Nephron progenitor cell (in vitro differentiated cells): Measurements from ENCODE around the gene RGL1.
"Not testable (repeated sequence)": the region's sequence is repeated elsewhere in the genome, so short reads cannot be mapped to it uniquely, and the experiment has no call there.

ENCODE experiments used
- DNase-seq: peaks from one replicate; pipeline ENCODE4 v3.0.0; 2021
- H3K27ac Mint-ChIP-seq: 2 replicates; pipeline ENCODE4 v1.8.0; 2021; ENCODE audit warnings: mild to moderate bottlenecking, moderate library complexity, mixed read lengths
- H3K27me3 Mint-ChIP-seq: 2 replicates; pipeline ENCODE4 v1.8.0; 2021; ENCODE audit warnings: mild to moderate bottlenecking, low read depth, mixed read lengths; ENCODE audit not compliant: poor library complexity
- H3K36me3 Mint-ChIP-seq: 2 replicates; pipeline ENCODE4 v1.8.0; 2021; ENCODE audit warnings: low read depth, mixed read lengths
- H3K4me1 Mint-ChIP-seq: 2 replicates; pipeline ENCODE4 v1.8.0; 2021; ENCODE audit warnings: mixed read lengths
- H3K4me3 Mint-ChIP-seq: 2 replicates; pipeline ENCODE4 v1.8.0; 2021; ENCODE audit warnings: mild to moderate bottlenecking, moderate library complexity, mixed read lengths
- H3K9me3 Mint-ChIP-seq: 2 replicates; pipeline ENCODE4 v1.8.0; 2021; ENCODE audit warnings: mild to moderate bottlenecking, moderate library complexity, mixed read lengths
- CTCF ChIP-seq: fragments of 200-600 bp; sonication (generic); IDR thresholded peaks from 2 replicates; pipeline ENCODE4 v1.5.0; 2021; ENCODE audit warnings: antibody characterized with exemption

RGL1 gene

GRCh38 chr1:183804916-183805841, at the start of gene RGL1:
TSS of gene RGL1 (plus strand) at chr1:183805120. CDS start at chr1:183805298, 178 bp downstream.
- H3K4me3 Mint-ChIP-seq: peak within 1 kb of the TSS; percentile 94
- H3K27me3 Mint-ChIP-seq: peaks cover 3% of the 10 kb centered on the region
- H3K4me1 Mint-ChIP-seq: peaks cover 36% of the 10 kb centered on the region
- peaks cover 20% of the 10 kb centered on the region for H3K9me3 Mint-ChIP-seq
- H3K27ac Mint-ChIP-seq: peak within 1 kb of the TSS; percentile 76
- TF ChIP-seq CTCF: no peak
- H3K36me3 Mint-ChIP-seq: peaks cover 21% of the 10 kb centered on the region
- peak; percentile 71 for DNase-seq

- Mint-ChIP-seq H3K4me3 (no peak overlapping the region), H3K9me3 (peaks cover 27% of the 10 kb centered on the region), H3K4me1 (no peaks in the 10 kb centered on the region), H3K27ac (no peak overlapping the region), H3K36me3 (peaks cover 6% of the 10 kb centered on the region), H3K27me3 (no peaks in the 10 kb centered on the region)
- no peak for TF ChIP-seq CTCF
- no peak for DNase-seq
These were observed 48.6 kb upstream of the RGL1 start for GRCh38 chr1:183756326-183756725.

GRCh38 chr1:183757061-183757460, 47.9 kb upstream of the RGL1 start:
- Mint-ChIP-seq H3K9me3 (peaks cover 21% of the 10 kb centered on the region), H3K27ac (no peak overlapping the region), H3K4me3 (no peak overlapping the region), H3K27me3 (no peaks in the 10 kb centered on the region), H3K36me3 (peaks cover 6% of the 10 kb centered on the region), H3K4me1 (no peaks in the 10 kb centered on the region)
- DNase-seq: no peak
- TF ChIP-seq CTCF: no peak

GRCh38 chr1:183758913-183759312, 46.0 kb upstream of the RGL1 start:
- no peaks in the 10 kb centered on the region for H3K4me1 Mint-ChIP-seq
- peaks cover 2% of the 10 kb centered on the region for H3K36me3 Mint-ChIP-seq
- no peaks in the 10 kb centered on the region for H3K27me3 Mint-ChIP-seq
- TF ChIP-seq CTCF: no peak
- DNase-seq: no peak
- H3K4me3 Mint-ChIP-seq: no peak overlapping the region
- H3K9me3 Mint-ChIP-seq: peaks cover 20% of the 10 kb centered on the region
- H3K27ac Mint-ChIP-seq: peak overlapping the region; percentile 44

GRCh38 chr1:183760661-183761060, 44.3 kb upstream of the RGL1 start:
- H3K4me1 Mint-ChIP-seq: no peaks in the 10 kb centered on the region
- TF ChIP-seq CTCF: no peak
- no peak overlapping the region for H3K4me3 Mint-ChIP-seq
- H3K27ac Mint-ChIP-seq: no peak overlapping the region
- no peak for DNase-seq
- peaks cover 6% of the 10 kb centered on the region for H3K36me3 Mint-ChIP-seq
- H3K9me3 Mint-ChIP-seq: peaks cover 36% of the 10 kb centered on the region
- no peaks in the 10 kb centered on the region for H3K27me3 Mint-ChIP-seq

GRCh38 chr1:183761871-183762270, 43.0 kb upstream of the RGL1 start:
- Mint-ChIP-seq H3K9me3 (peaks cover 36% of the 10 kb centered on the region), H3K27ac (no peak overlapping the region), H3K4me1 (no peaks in the 10 kb centered on the region), H3K4me3 (no peak overlapping the region), H3K36me3 (peaks cover 6% of the 10 kb centered on the region), H3K27me3 (no peaks in the 10 kb centered on the region)
- DNase-seq: no peak
- no peak for TF ChIP-seq CTCF

- H3K4me3 Mint-ChIP-seq, DNase-seq, H3K27me3 Mint-ChIP-seq, H3K36me3 Mint-ChIP-seq, H3K4me1 Mint-ChIP-seq, H3K27ac Mint-ChIP-seq: not testable (repeated sequence)
- H3K9me3 Mint-ChIP-seq: peaks cover 36% of the 10 kb centered on the region
These were observed 42.1 kb upstream of the RGL1 start for GRCh38 chr1:183762856-183763255.
